ENCODE data around the gene MCM9.
A peak's percentile ranks its signal among the peaks of the same experiment; 100 is the strongest.

MCM9 gene

DNA sequence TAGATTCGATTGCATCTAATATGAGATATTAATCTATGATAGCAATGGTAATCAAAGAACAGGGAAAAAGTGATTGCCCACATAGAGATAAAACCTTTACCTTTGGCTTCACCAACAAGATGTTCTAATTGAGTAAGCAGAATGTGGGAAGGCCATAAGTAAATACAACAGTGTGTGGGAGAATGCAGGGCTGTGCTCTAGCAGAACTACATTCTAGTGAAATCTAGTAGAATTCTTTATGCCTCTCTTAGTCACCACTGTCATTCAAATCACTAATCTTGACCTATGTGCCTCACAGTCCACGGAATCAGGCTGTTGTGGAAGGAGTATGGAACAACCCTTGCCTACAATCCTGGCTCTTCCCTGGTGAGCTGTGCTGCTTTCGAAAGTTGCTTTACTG is 30.4 kb upstream of the MCM9 start:
- Histone ChIP-seq H3K27me3 (replicated peaks; ENCODE audit: control insufficient read depth, insufficient read depth, low read length) (no peaks in the 10 kb centered on the region), H3K4me3 (replicated peaks; ENCODE audit: low read depth, low read length) (no peak overlapping the region), H3K36me3 (ENCODE audit: control insufficient read depth, insufficient read depth, low read length) (no peaks in the 10 kb centered on the region)
- TF ChIP-seq, protein P1, sequence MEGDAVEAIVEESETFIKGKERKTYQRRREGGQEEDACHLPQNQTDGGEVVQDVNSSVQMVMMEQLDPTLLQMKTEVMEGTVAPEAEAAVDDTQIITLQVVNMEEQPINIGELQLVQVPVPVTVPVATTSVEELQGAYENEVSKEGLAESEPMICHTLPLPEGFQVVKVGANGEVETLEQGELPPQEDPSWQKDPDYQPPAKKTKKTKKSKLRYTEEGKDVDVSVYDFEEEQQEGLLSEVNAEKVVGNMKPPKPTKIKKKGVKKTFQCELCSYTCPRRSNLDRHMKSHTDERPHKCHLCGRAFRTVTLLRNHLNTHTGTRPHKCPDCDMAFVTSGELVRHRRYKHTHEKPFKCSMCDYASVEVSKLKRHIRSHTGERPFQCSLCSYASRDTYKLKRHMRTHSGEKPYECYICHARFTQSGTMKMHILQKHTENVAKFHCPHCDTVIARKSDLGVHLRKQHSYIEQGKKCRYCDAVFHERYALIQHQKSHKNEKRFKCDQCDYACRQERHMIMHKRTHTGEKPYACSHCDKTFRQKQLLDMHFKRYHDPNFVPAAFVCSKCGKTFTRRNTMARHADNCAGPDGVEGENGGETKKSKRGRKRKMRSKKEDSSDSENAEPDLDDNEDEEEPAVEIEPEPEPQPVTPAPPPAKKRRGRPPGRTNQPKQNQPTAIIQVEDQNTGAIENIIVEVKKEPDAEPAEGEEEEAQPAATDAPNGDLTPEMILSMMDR (IDR thresholded peaks at IDR 0.05; ENCODE audit: insufficient read depth, low read length, poor library complexity, severe bottlenecking) = no peak
- DNase-seq (ENCODE audit: extremely low read depth, insufficient read length) = no peak

DNA sequence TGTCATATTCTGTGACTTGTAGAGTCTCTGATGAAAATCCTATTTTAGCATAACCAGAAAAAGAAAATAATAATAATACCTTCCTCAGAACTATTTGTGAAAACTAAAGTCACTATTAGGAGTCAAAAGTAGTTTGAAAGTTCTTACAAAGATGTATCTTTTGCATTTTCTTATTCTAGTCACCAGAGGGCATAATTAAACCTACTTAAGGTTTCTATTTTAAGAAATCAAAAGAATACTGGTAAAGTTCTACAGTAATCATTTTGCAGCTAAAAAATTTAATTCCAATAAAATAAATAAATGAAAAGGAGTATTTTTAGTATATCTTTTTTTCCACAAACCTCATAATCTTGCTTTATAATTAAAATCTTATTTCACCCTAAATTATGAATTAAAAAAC is 28.0 kb upstream of the MCM9 start:
- H3K27me3 ChIP-seq (replicated peaks; ENCODE audit: control insufficient read depth, insufficient read depth, low read length) = no peaks in the 10 kb centered on the region
- DNase-seq (ENCODE audit: extremely low read depth, insufficient read length) = no peak
- no peaks in the 10 kb centered on the region for H3K36me3 ChIP-seq (ENCODE audit: control insufficient read depth, insufficient read depth, low read length)
- H3K4me3 ChIP-seq (replicated peaks; ENCODE audit: low read depth, low read length) = no peak overlapping the region
- TF ChIP-seq, protein P1 (IDR thresholded peaks at IDR 0.05; ENCODE audit: insufficient read depth, low read length, poor library complexity, severe bottlenecking) = peak; percentile 23

DNA sequence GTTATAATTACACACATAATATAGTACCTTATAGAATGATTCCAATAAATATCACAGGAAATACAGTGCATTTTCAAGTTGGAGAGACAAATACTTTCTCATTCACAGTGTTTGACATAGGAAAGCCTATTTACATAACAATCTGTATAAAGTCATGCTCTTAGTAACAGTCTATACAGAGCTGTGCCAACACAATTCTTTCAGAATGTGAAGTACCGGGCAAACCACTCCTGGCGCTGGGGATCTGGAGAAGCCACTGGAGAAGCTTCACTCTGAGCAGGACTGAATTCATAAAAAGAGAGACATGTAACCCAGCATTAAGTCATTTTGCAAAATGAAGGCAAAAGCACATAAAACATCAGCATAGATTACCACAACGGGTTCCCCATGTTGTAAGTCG is 24.9 kb upstream of the MCM9 start:
- TF ChIP-seq, protein P1 (IDR thresholded peaks at IDR 0.05; ENCODE audit: insufficient read depth, low read length, poor library complexity, severe bottlenecking) = no peak
- Histone ChIP-seq H3K4me3 (replicated peaks; ENCODE audit: low read depth, low read length) (no peak overlapping the region), H3K27me3 (replicated peaks; ENCODE audit: control insufficient read depth, insufficient read depth, low read length) (no peaks in the 10 kb centered on the region), H3K36me3 (ENCODE audit: control insufficient read depth, insufficient read depth, low read length) (no peaks in the 10 kb centered on the region)
- no peak for DNase-seq (ENCODE audit: extremely low read depth, insufficient read length)

DNA sequence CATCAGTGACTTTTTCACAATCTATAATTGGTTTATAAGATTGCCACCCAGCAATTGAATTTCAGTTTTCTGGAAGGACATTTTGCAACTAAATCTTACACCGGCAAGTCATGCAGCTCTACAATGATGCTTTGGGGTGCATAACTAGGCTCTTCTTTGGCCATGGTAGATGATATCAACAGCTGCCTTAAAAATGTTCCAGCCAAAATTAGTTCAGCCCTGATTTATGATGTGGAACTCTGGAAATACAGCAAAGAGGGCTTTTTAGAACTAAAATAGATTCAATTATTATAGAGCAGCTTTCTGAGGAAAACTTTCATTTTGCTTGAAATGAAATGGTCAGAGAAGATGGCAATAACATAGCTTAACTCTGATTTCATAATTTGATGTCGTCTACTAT is 18.4 kb upstream of the MCM9 start:
- no peaks in the 10 kb centered on the region for H3K27me3 ChIP-seq (replicated peaks; ENCODE audit: control insufficient read depth, insufficient read depth, low read length)

DNA sequence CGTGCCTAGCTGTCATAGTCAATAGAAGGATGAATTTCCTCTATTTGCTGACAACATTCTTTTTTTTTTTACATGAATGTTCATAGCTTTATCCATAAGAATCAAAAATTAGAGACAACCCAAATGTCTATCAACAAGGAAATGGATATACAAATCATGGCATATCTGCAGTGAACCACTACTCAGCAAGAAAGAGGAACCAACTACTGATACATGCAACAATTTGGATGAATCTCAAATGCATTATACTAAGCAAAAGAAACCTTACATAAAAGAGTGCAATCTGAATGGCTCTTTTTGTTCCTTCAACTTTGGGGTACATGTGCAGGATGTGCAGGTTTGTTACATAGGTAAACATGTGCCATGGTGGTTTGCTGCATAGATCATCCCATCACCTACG is 17.7 kb upstream of the MCM9 start:
- TF ChIP-seq, protein P1 (IDR thresholded peaks at IDR 0.05; ENCODE audit: insufficient read depth, low read length, poor library complexity, severe bottlenecking) = no peak
- no peaks in the 10 kb centered on the region for H3K27me3 ChIP-seq (replicated peaks; ENCODE audit: control insufficient read depth, insufficient read depth, low read length)
- no peak overlapping the region for H3K4me3 ChIP-seq (replicated peaks; ENCODE audit: low read depth, low read length)
- no peaks in the 10 kb centered on the region for H3K36me3 ChIP-seq (ENCODE audit: control insufficient read depth, insufficient read depth, low read length)
- no peak for DNase-seq (ENCODE audit: extremely low read depth, insufficient read length)

More for the DNA sequence above, 18.4 kb upstream of the MCM9 start:
- Histone ChIP-seq H3K4me3 (replicated peaks; ENCODE audit: low read depth, low read length) (no peak overlapping the region), H3K36me3 (ENCODE audit: control insufficient read depth, insufficient read depth, low read length) (no peaks in the 10 kb centered on the region)
- TF ChIP-seq, protein P1 (IDR thresholded peaks at IDR 0.05; ENCODE audit: insufficient read depth, low read length, poor library complexity, severe bottlenecking) = no peak
- DNase-seq (ENCODE audit: extremely low read depth, insufficient read length) = no peak

DNA sequence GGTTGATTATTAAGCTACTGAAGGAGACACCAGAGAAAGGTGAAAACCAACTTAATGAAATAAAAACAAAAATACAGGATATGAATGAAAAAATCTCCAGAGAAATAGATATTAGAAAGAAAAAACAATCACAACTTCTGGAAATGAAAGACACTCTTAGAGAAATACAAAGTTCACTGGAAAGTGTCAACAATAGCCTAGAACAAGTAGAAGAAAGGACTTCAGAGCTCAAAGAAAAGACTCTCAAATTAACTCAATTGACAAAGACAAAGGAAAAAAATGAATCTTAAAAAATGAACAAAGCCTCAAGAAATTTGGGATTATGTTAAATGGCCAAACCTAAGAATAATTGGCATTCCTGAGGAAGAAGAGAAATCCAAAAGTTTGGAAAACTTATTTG is 10.3 kb upstream of the MCM9 start:
- TF ChIP-seq, protein P1 (IDR thresholded peaks at IDR 0.05; ENCODE audit: insufficient read depth, low read length, poor library complexity, severe bottlenecking) = no peak
- Histone ChIP-seq H3K36me3 (ENCODE audit: control insufficient read depth, insufficient read depth, low read length) (no peaks in the 10 kb centered on the region), H3K27me3 (replicated peaks; ENCODE audit: control insufficient read depth, insufficient read depth, low read length) (no peaks in the 10 kb centered on the region), H3K4me3 (replicated peaks; ENCODE audit: low read depth, low read length) (no peak overlapping the region)
- DNase-seq (ENCODE audit: extremely low read depth, insufficient read length) = no peak
